ENCODE measurements around the gene LINC01488.

LINC01488 gene

GRCh38 chr11:69542314-69543168, 61.1 kb downstream of the LINC01488 start:
- DNase-seq (ENCODE audit: extremely low read depth in 1 of 2, low read depth in 1 of 2), result no peak

Measured in activated CD8-positive, alpha-beta memory T cell treated with anti-CD3 and anti-CD28 coated beads for 1 hour (primary cell).